Measurements from ENCODE around the gene CENPH. TPM values are rescaled to one million over a fixed set of nuclear protein-coding genes. Genes with fewer than 3 reads are reported as not detected.
"Not testable (repeated sequence)": the region's sequence is repeated elsewhere in the genome, so short reads cannot be mapped to it uniquely, and the experiment has no call there.

The CENPH gene
- total and polyA plus RNA-seq, 5 donors from 2014 or later = 5.6 to 9.3 (median 6.0) TPM

DNA sequence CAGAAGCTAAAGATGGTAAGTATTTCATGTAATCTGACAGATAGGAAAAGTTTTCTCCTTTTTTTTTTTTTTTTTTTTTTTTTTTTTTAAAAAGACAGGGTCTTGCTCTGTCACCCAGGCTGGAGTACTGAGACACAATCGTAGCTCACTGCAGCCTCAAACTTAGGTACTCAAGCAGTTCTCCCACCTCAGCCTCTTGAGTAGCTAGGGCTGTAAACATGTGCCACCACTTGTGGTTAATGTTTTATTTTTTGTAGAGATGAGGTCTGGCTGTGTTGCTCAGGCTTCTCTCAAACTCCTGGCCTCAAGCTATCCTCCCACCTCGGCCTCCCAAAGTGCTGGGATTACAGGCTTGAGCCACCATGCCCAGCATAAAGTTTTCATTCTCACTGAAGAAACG lies 63.1 kb downstream of the CENPH start:
- no peak overlapping the region for H3K4me3 ChIP-seq (ENCODE audit: low read depth, low read length)
- peaks cover 22% of the 10 kb centered on the region for H3K36me3 ChIP-seq (ENCODE audit: control insufficient read depth, insufficient read depth, low read length)
- ATAC-seq (ENCODE audit: low read depth in 2 of 2) (no peak), DNase-seq (no peak)
- H3K27me3 Mint-ChIP-seq = no peaks in the 10 kb centered on the region
- H3K4me1 Mint-ChIP-seq = peaks cover 9 to 21% (median 16%) of the 10 kb centered on the region in 4 donors
- H3K4me1 ChIP-seq (ENCODE audit: control insufficient read depth, insufficient read depth, low read length, poor library complexity, severe bottlenecking) = no peaks in the 10 kb centered on the region
- no peak overlapping the region for H3K27ac Mint-ChIP-seq
- H3K36me3 Mint-ChIP-seq = peaks cover 42% of the 10 kb centered on the region
- H3K9me3 ChIP-seq (ENCODE audit: control insufficient read depth in 2 of 2, low read length in 2 of 2) = peaks cover 0 to 5% of the 10 kb centered on the region in 2 experiments
- no peak overlapping the region for H3K4me3 Mint-ChIP-seq
- H3K27me3 ChIP-seq (ENCODE audit: control insufficient read depth, insufficient read depth, low read length) = no peaks in the 10 kb centered on the region
- H3K27ac ChIP-seq (ENCODE audit: insufficient read depth, low read length, poor library complexity, severe bottlenecking) = no peak overlapping the region
- peaks cover 0 to 6% (median 2%) of the 10 kb centered on the region in 7 donors for H3K9me3 Mint-ChIP-seq

DNA sequence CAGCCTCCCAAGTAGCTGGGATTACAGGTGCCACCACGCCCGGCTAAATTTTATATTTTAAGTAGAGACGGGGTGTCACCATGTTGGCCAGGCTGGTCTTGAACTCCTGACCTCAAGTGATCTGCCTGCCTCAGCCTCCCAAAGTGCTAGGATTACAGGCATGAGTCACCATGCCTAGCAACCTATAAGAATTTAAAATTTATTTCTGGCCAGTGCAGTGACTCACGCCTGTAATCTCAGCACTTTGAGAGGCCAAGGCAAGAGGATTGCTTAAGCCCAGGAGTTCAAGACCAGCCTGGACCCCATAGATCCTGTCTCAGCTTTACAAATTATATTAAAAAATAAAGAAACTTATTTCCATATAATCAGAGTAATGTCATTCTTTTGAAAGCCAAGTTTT lies 66.6 kb downstream of the CENPH start:
- not testable (repeated sequence) for H3K27ac Mint-ChIP-seq

GRCh38 chr5:69257577-69257976 lies 68.2 kb downstream of the CENPH start:
- H3K4me1 ChIP-seq (ENCODE audit: control insufficient read depth, insufficient read depth, low read length, poor library complexity, severe bottlenecking) = no peaks in the 10 kb centered on the region
- H3K4me1 Mint-ChIP-seq = peaks cover 0 to 5% (median under 1%) of the 10 kb centered on the region in 4 donors
- DNase-seq = no peak
- no peaks in the 10 kb centered on the region for H3K9me3 ChIP-seq (ENCODE audit: control insufficient read depth in 2 of 2, low read length in 2 of 2)
- peak overlapping the region in 1 of 3 donors; percentile 23 for H3K27ac Mint-ChIP-seq
- H3K9me3 Mint-ChIP-seq = no peaks in the 10 kb centered on the region
- no peaks in the 10 kb centered on the region for H3K27me3 Mint-ChIP-seq
- no peaks in the 10 kb centered on the region for H3K27me3 ChIP-seq (ENCODE audit: control insufficient read depth, insufficient read depth, low read length)
- ATAC-seq (ENCODE audit: low read depth in 2 of 2) = no peak
- peaks cover 35% of the 10 kb centered on the region for H3K36me3 Mint-ChIP-seq
- no peak overlapping the region for H3K27ac ChIP-seq (ENCODE audit: insufficient read depth, low read length, poor library complexity, severe bottlenecking)
- H3K36me3 ChIP-seq (ENCODE audit: control insufficient read depth, insufficient read depth, low read length) = peaks cover 57% of the 10 kb centered on the region
- no peak overlapping the region for H3K4me3 ChIP-seq (ENCODE audit: low read depth, low read length)
- no peak overlapping the region for H3K4me3 Mint-ChIP-seq

More for the DNA sequence above, 66.6 kb downstream of the CENPH start:
- not testable (repeated sequence) for H3K9me3 Mint-ChIP-seq; H3K27me3 Mint-ChIP-seq; H3K4me3 Mint-ChIP-seq; H3K27me3 ChIP-seq (ENCODE audit: control insufficient read depth, insufficient read depth, low read length); H3K27ac ChIP-seq (ENCODE audit: insufficient read depth, low read length, poor library complexity, severe bottlenecking); DNase-seq; H3K4me3 ChIP-seq (ENCODE audit: low read depth, low read length); H3K4me1 Mint-ChIP-seq; H3K9me3 ChIP-seq (ENCODE audit: control insufficient read depth in 2 of 2, low read length in 2 of 2); ATAC-seq (ENCODE audit: low read depth in 2 of 2); H3K4me1 ChIP-seq (ENCODE audit: control insufficient read depth, insufficient read depth, low read length, poor library complexity, severe bottlenecking)
- peaks cover 49% of the 10 kb centered on the region for H3K36me3 ChIP-seq (ENCODE audit: control insufficient read depth, insufficient read depth, low read length)
- H3K36me3 Mint-ChIP-seq = peaks cover 25% of the 10 kb centered on the region

Other genes starting within 250 kb of the CENPH start
- 25.4 TPM for gene SLC30A5, start 95.6 kb upstream of the CENPH start, total RNA-seq
- 10 to 100 TPM; 22.2 to 26.1 (median 24.6) TPM for gene SLC30A5, start 95.6 kb upstream of the CENPH start, polyA plus RNA-seq
- gene CCNB1, start 22.4 kb upstream of the CENPH start, total RNA-seq = 3.9 TPM
- 10 to 100 TPM in 1 of 4 donors, 1 to 10 TPM in 3; 5.3 to 10.2 (median 8.7) TPM for gene CCNB1, start 22.4 kb upstream of the CENPH start, polyA plus RNA-seq
- 23.6 TPM for gene CDK7, start 45.3 kb downstream of the CENPH start, total RNA-seq
- gene CDK7, start 45.3 kb downstream of the CENPH start, polyA plus RNA-seq = 10 to 100 TPM; 24.9 to 34.9 (median 29.7) TPM
- gene CCDC125, start 143.2 kb downstream of the CENPH start, total RNA-seq = 3.7 TPM
- gene CCDC125, start 143.2 kb downstream of the CENPH start, polyA plus RNA-seq = 1 to 10 TPM in 3 of 4 donors, under 1 TPM in 1; 0.82 to 1.8 (median 1.5) TPM
- gene AK6, start 179.9 kb downstream of the CENPH start, total RNA-seq = 9.8 TPM
- gene AK6, start 179.9 kb downstream of the CENPH start, polyA plus RNA-seq = 10 to 100 TPM; 62.2 to 98.1 (median 82.7) TPM
- gene TAF9, start 179.9 kb downstream of the CENPH start, total RNA-seq = 47.7 TPM
- 100 to 1,000 TPM; 136 to 163 (median 145) TPM for gene TAF9, start 179.9 kb downstream of the CENPH start, polyA plus RNA-seq
- 23.3 TPM for gene RAD17, start 180.2 kb downstream of the CENPH start, total RNA-seq
- gene RAD17, start 180.2 kb downstream of the CENPH start, polyA plus RNA-seq = 10 to 100 TPM; 16.5 to 23.2 (median 18.9) TPM
- gene MARVELD2, start 225.5 kb downstream of the CENPH start, total RNA-seq = 0.52 TPM
- 1 to 10 TPM in 1 of 4 donors, under 1 TPM in 3; 0.07 to 1.4 (median 0.90) TPM for gene MARVELD2, start 225.5 kb downstream of the CENPH start, polyA plus RNA-seq

All from CD4-positive, CD25-positive, alpha-beta regulatory T cell (primary cell).